Type B pancreatic cell (in vitro differentiated cells): Measurements from ENCODE around the gene NKRF. TPM values are rescaled to one million over a fixed set of nuclear protein-coding genes. Genes with fewer than 3 reads are reported as not detected.

Experiments
- DNase-seq: peaks from one replicate; pipeline ENCODE4 v3.0.0; 2021; ENCODE audit warnings: mixed read lengths; ENCODE audit not compliant: unreplicated experiment; ENCODE audit errors: extremely low spot score
- H3K27ac Mint-ChIP-seq: 2 replicates; pipeline ENCODE4 v1.8.0; 2021; ENCODE audit warnings: mild to moderate bottlenecking, mixed read lengths
- H3K27me3 Mint-ChIP-seq: 2 replicates; pipeline ENCODE4 v1.8.0; 2021; ENCODE audit warnings: mixed read lengths
- H3K36me3 Mint-ChIP-seq: 2 replicates; pipeline ENCODE4 v1.8.0; 2021; ENCODE audit warnings: mixed read lengths
- H3K4me1 Mint-ChIP-seq: one replicate; pipeline ENCODE4 v1.8.0; 2021; ENCODE audit warnings: mixed read lengths; ENCODE audit not compliant: unreplicated experiment
- H3K4me3 Mint-ChIP-seq: 2 replicates; pipeline ENCODE4 v1.8.0; 2021; ENCODE audit warnings: mild to moderate bottlenecking, mixed read lengths
- H3K9me3 Mint-ChIP-seq: 2 replicates; pipeline ENCODE4 v1.8.0; 2021; ENCODE audit warnings: mixed read lengths
- total RNA-seq: library from RNA; stranded (reverse); gene quantifications from 2 replicates; pipeline ENCODE4 v1.2.1, GENCODE V29; 2021; ENCODE audit warnings: low replicate concordance
- TF ChIP-seq, protein P1 (sequence below): fragments of 200-600 bp; sonication (generic); conservative IDR thresholded peaks from 2 replicates; pipeline ENCODE4 v1.5.0; 2021; ENCODE audit warnings: antibody characterized with exemption, mild to moderate bottlenecking

Gene NKRF
- total RNA-seq, 1 donor from 2014 or later = 11.0 TPM

- H3K4me1 Mint-ChIP-seq = no peaks in the 10 kb centered on the region
- H3K36me3 Mint-ChIP-seq = no peaks in the 10 kb centered on the region
- TF ChIP-seq, protein P1, sequence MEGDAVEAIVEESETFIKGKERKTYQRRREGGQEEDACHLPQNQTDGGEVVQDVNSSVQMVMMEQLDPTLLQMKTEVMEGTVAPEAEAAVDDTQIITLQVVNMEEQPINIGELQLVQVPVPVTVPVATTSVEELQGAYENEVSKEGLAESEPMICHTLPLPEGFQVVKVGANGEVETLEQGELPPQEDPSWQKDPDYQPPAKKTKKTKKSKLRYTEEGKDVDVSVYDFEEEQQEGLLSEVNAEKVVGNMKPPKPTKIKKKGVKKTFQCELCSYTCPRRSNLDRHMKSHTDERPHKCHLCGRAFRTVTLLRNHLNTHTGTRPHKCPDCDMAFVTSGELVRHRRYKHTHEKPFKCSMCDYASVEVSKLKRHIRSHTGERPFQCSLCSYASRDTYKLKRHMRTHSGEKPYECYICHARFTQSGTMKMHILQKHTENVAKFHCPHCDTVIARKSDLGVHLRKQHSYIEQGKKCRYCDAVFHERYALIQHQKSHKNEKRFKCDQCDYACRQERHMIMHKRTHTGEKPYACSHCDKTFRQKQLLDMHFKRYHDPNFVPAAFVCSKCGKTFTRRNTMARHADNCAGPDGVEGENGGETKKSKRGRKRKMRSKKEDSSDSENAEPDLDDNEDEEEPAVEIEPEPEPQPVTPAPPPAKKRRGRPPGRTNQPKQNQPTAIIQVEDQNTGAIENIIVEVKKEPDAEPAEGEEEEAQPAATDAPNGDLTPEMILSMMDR = no peak
- no peak for DNase-seq
- no peak overlapping the region for H3K27ac Mint-ChIP-seq
- no peak overlapping the region for H3K4me3 Mint-ChIP-seq
- no peaks in the 10 kb centered on the region for H3K27me3 Mint-ChIP-seq
- H3K9me3 Mint-ChIP-seq = no peaks in the 10 kb centered on the region
Observed at GRCh38 chrX:119583431-119584059, 22.7 kb downstream of the NKRF start.

DNA sequence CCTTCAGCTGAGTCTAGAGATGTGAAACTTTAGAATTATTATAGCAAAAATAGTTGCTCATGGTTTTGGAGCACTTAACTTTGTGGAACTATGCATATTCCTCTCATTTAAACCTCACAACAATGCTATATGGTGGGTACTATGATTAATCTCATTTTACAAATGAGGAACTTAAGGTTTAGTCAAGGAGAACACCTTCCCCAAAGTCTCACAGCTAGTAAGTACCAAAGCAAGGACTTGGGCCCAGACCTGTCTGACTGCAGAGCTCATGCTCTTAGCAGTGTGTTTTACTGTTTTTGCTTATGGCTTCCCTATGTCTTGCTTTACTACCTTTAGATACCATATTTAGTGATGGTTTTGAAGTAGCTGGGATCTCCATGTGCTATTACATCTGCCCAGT, 26.8 kb downstream of the NKRF start:
- no peak overlapping the region for H3K27ac Mint-ChIP-seq
- no peaks in the 10 kb centered on the region for H3K36me3 Mint-ChIP-seq
- H3K27me3 Mint-ChIP-seq = no peaks in the 10 kb centered on the region
- H3K4me3 Mint-ChIP-seq = no peak overlapping the region
- DNase-seq = no peak
- TF ChIP-seq, protein P1 = no peak
- H3K9me3 Mint-ChIP-seq = no peaks in the 10 kb centered on the region
- H3K4me1 Mint-ChIP-seq = no peaks in the 10 kb centered on the region

- no peaks in the 10 kb centered on the region for H3K36me3 Mint-ChIP-seq
- peak within 1 kb of the TSS; percentile 79 for H3K27ac Mint-ChIP-seq
- peak within 1 kb of the TSS; percentile 90 for H3K4me3 Mint-ChIP-seq
- peaks cover 4% of the 10 kb centered on the region for H3K9me3 Mint-ChIP-seq
- H3K4me1 Mint-ChIP-seq = no peaks in the 10 kb centered on the region
- TF ChIP-seq, protein P1 = peak; percentile 52
- DNase-seq = peak; percentile 89
- H3K27me3 Mint-ChIP-seq = no peaks in the 10 kb centered on the region
Observed at GRCh38 chrX:119574394-119575266, 31.6 kb downstream of the NKRF start, which contains the start of gene UBE2A. UBE2A (plus strand) TSS chrX:119574563; CDS start chrX:119574712, 149 bp downstream.

DNA sequence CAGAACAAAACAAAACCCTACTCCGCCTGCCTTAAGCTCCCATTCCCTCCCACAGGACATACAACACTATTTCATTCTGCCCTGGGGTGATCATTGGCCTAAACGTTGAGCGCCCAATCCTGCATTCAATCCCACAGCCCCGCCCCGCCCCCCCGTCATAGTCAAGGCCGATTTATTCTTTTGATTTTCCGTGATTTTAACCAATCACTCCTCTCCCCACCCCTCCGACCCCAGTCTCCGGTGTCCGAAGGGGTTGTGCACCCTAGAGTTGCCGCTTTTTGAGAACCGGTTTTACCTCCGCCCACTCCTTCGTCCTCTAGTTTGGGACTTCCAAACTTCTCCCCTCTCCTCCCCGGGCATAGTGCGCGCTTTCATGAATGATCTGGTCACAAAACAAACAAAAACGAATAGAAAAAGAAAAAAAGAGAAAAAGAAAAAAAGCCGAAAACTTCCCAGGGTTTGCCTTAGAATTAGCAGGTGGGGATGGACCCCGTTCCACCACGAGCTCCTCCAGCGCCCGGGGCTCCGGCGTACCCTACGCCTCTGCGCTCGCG, 32.3 kb downstream of the NKRF start:
- DNase-seq = no peak
- no peaks in the 10 kb centered on the region for H3K4me1 Mint-ChIP-seq
- peak overlapping the region; percentile 90 for H3K4me3 Mint-ChIP-seq
- peaks cover 4% of the 10 kb centered on the region for H3K9me3 Mint-ChIP-seq
- TF ChIP-seq, protein P1 = no peak
- H3K36me3 Mint-ChIP-seq = no peaks in the 10 kb centered on the region
- H3K27me3 Mint-ChIP-seq = no peaks in the 10 kb centered on the region
- H3K27ac Mint-ChIP-seq = peak overlapping the region; percentile 79

- no peak for DNase-seq
- Mint-ChIP-seq H3K9me3 (peaks cover 4% of the 10 kb centered on the region), H3K4me3 (peak overlapping the region; percentile 90), H3K4me1 (no peaks in the 10 kb centered on the region), H3K36me3 (no peaks in the 10 kb centered on the region), H3K27ac (peak overlapping the region; percentile 79), H3K27me3 (no peaks in the 10 kb centered on the region)
- TF ChIP-seq, protein P1 = no peak
Observed at GRCh38 chrX:119573222-119573621, 33.0 kb downstream of the NKRF start.
